GDM1 (cell line): Measurements from ENCODE around the gene AGBL4.

ENCODE experiments used
- DNase-seq: peaks from one replicate; lab custom pipeline; 2025; lab: John Stamatoyannopoulos, UW

The AGBL4 gene

GRCh38 chr1:48679859-48680258, 1343.9 kb downstream of the AGBL4 start:
- no peak for DNase-seq

GRCh38 chr1:48678710-48679505, 1344.8 kb downstream of the AGBL4 start:
- no peak for DNase-seq

- DNase-seq: peak; percentile 19
Measured at GRCh38 chr1:48677306-48678287, 1346.2 kb downstream of the AGBL4 start.

GRCh38 chr1:48676822-48677221, 1346.9 kb downstream of the AGBL4 start:
- DNase-seq: no peak

- no peak for DNase-seq
Measured at GRCh38 chr1:48676376-48676775, 1347.4 kb downstream of the AGBL4 start.

- no peak for DNase-seq
Measured at GRCh38 chr1:48675251-48675650, 1348.5 kb downstream of the AGBL4 start.

- no peak for DNase-seq
Measured at GRCh38 chr1:48674641-48675040, 1349.1 kb downstream of the AGBL4 start.

GRCh38 chr1:48673332-48674105, 1350.2 kb downstream of the AGBL4 start:
- DNase-seq: no peak

- DNase-seq: no peak
Measured at GRCh38 chr1:48671578-48671977, 1352.2 kb downstream of the AGBL4 start.

GRCh38 chr1:48670234-48671020, 1353.3 kb downstream of the AGBL4 start:
- no peak for DNase-seq

- DNase-seq: no peak
Measured at GRCh38 chr1:48668339-48668738, 1355.4 kb downstream of the AGBL4 start.

GRCh38 chr1:48667782-48668181, 1356.0 kb downstream of the AGBL4 start:
- no peak for DNase-seq

GRCh38 chr1:48665708-48666407, 1357.9 kb downstream of the AGBL4 start:
- DNase-seq: no peak

- DNase-seq: no peak
Measured at GRCh38 chr1:48661726-48662463, 1361.9 kb downstream of the AGBL4 start.

- DNase-seq: no peak
Measured at GRCh38 chr1:48659801-48660200, 1364.0 kb downstream of the AGBL4 start.

GRCh38 chr1:48657413-48657812, 1366.3 kb downstream of the AGBL4 start:
- no peak for DNase-seq

GRCh38 chr1:48654606-48655210, 1369.0 kb downstream of the AGBL4 start:
- no peak for DNase-seq

- no peak for DNase-seq
Measured at GRCh38 chr1:48652334-48652733, 1371.4 kb downstream of the AGBL4 start.

- DNase-seq: no peak
Measured at GRCh38 chr1:48649880-48650279, 1373.9 kb downstream of the AGBL4 start.

- DNase-seq: no peak
Measured at GRCh38 chr1:48645883-48646282, 1377.9 kb downstream of the AGBL4 start.
